Suprapubic skin (tissue), 4 donors: ENCODE results near the gene KRTAP5-11. TPM values are rescaled to one million over a fixed set of nuclear protein-coding genes. Genes with fewer than 3 reads are reported as not detected.

Experiments used
- DNase-seq, 2 donors: peaks; one replicate each; pipeline ENCODE4 v3.0.0-alpha.2; 2019; ENCODE audit warnings: low spot score in 2 of 2
- H3K27ac ChIP-seq: fragments of 200-600 bp; sonication (generic); one replicate; pipeline ENCODE4 v1.5.1; 2019
- H3K27me3 ChIP-seq: fragments of 200-600 bp; sonication (generic); one replicate; pipeline ENCODE4 v1.5.1; 2019
- H3K36me3 ChIP-seq: fragments of 200-600 bp; sonication (generic); one replicate; pipeline ENCODE4 v1.5.1; 2019
- H3K4me1 ChIP-seq: fragments of 200-600 bp; sonication (generic); one replicate; pipeline ENCODE4 v1.5.1; 2019
- H3K4me3 ChIP-seq: fragments of 200-600 bp; sonication (generic); one replicate; pipeline ENCODE4 v1.5.1; 2019; ENCODE audit warnings: mild to moderate bottlenecking
- H3K9me3 ChIP-seq: fragments of 200-600 bp; sonication (generic); one replicate; pipeline ENCODE4 v1.5.1; 2019
- CTCF ChIP-seq, 2 donors: fragments of 200-600 bp in 1 of 2; fragments of 450-650 bp in 1 of 2; sonication (generic) in 1 of 2; IDR thresholded peaks; one replicate each; pipeline ENCODE4 v1.5.1; 2016 to 2019; ENCODE audit warnings: antibody characterized with exemption in 2 of 2, mild to moderate bottlenecking in 1 of 2, moderate library complexity in 1 of 2
- EP300 ChIP-seq: sonication (generic); formaldehyde crosslinking; IDR thresholded peaks from one replicate; pipeline ENCODE4 v1.6.1; 2017; ENCODE audit warnings: antibody characterized with exemption
- POLR2A ChIP-seq, 2 donors: fragments of 450-650 bp; IDR thresholded peaks; one replicate each; pipeline ENCODE4 v1.6.1; 2017; ENCODE audit warnings: antibody characterized with exemption in 2 of 2, mild to moderate bottlenecking in 2 of 2, moderate library complexity in 2 of 2
- POLR2AphosphoS5 ChIP-seq, 3 donors: sonication (generic); formaldehyde crosslinking; IDR thresholded peaks; one replicate each; pipeline ENCODE4 v1.6.1; 2017; ENCODE audit warnings: antibody characterized with exemption in 3 of 3
- WGBS: methylation state at CpG from one replicate; pipeline ENCODE4 v1.1.5; 2018; 5-methylcytosine and 5-hydroxymethylcytosine counted together
- total RNA-seq, 4 donors: library from RNA; depleted of rRNA; stranded (reverse); fragments of >200 nt; gene quantifications; one replicate each; pipeline ENCODE4 v1.1.0, GENCODE V29; 2016

The KRTAP5-11 gene
- total RNA-seq, 4 donors from 2014 or later, result 0.68 to 7.3 (median 1.7) TPM; not detected in 1

- Histone ChIP-seq H3K27ac (no peak overlapping the region), H3K4me3 (no peak overlapping the region), H3K36me3 (no peaks in the 10 kb centered on the region), H3K4me1 (peaks cover 11% of the 10 kb centered on the region), H3K27me3 (peaks cover 21% of the 10 kb centered on the region), H3K9me3 (no peaks in the 10 kb centered on the region)
- WGBS, result 49% methylated on average over 10 of the region's 10 CpGs
- DNase-seq, result no peak
- no peak for TF ChIP-seq EP300
- no peak for TF ChIP-seq POLR2A (IDR thresholded peaks at IDR 0.05)
- no peak for TF ChIP-seq CTCF (IDR thresholded peaks at IDR 0.05)
- no peak for TF ChIP-seq POLR2AphosphoS5 (IDR thresholded peaks at IDR 0.05)
Measured at GRCh38 chr11:71566081-71566620, 16.5 kb downstream of the KRTAP5-11 start.

GRCh38 chr11:71565263-71565662 lies 17.4 kb downstream of the KRTAP5-11 start, which contains the start of gene KRTAP5-10:
Gene KRTAP5-10 (plus strand): TSS chr11:71565563. CDS start chr11:71565588, 25 bp downstream.
- WGBS, result 45% methylated on average over 4 of the region's 5 CpGs
- no peak for DNase-seq
- H3K27me3 ChIP-seq, result peaks cover 21% of the 10 kb centered on the region
- TF ChIP-seq EP300 (no peak), POLR2AphosphoS5 (IDR thresholded peaks at IDR 0.05) (no peak), POLR2A (IDR thresholded peaks at IDR 0.05) (no peak), CTCF (IDR thresholded peaks at IDR 0.05) (no peak)
- no peaks in the 10 kb centered on the region for H3K9me3 ChIP-seq
- H3K4me3 ChIP-seq, result no peak within 1 kb of the TSS
- H3K27ac ChIP-seq, result no peak within 1 kb of the TSS
- peaks cover 11% of the 10 kb centered on the region for H3K4me1 ChIP-seq
- H3K36me3 ChIP-seq, result no peaks in the 10 kb centered on the region

- H3K4me1 ChIP-seq, result peaks cover 11% of the 10 kb centered on the region
- no peak overlapping the region for H3K27ac ChIP-seq
- WGBS, result 80% methylated on average over 4 of the region's 4 CpGs
- TF ChIP-seq POLR2AphosphoS5 (IDR thresholded peaks at IDR 0.05), result no peak
- no peak for TF ChIP-seq POLR2A (IDR thresholded peaks at IDR 0.05)
- no peak for TF ChIP-seq CTCF (IDR thresholded peaks at IDR 0.05)
- TF ChIP-seq EP300, result no peak
- H3K9me3 ChIP-seq, result no peaks in the 10 kb centered on the region
- no peaks in the 10 kb centered on the region for H3K36me3 ChIP-seq
- no peak overlapping the region for H3K4me3 ChIP-seq
- peaks cover 21% of the 10 kb centered on the region for H3K27me3 ChIP-seq
- no peak for DNase-seq
Measured at GRCh38 chr11:71564430-71564829, 18.2 kb downstream of the KRTAP5-11 start.

GRCh38 chr11:71563406-71563805 lies 19.3 kb downstream of the KRTAP5-11 start:
- TF ChIP-seq EP300, result no peak
- TF ChIP-seq POLR2A (IDR thresholded peaks at IDR 0.05), result no peak
- no peak for TF ChIP-seq POLR2AphosphoS5 (IDR thresholded peaks at IDR 0.05)
- no peak for TF ChIP-seq CTCF (IDR thresholded peaks at IDR 0.05)
- WGBS, result 20% methylated on average over 8 of the region's 8 CpGs
- Histone ChIP-seq H3K27me3 (peaks cover 21% of the 10 kb centered on the region), H3K36me3 (no peaks in the 10 kb centered on the region), H3K27ac (no peak overlapping the region), H3K4me3 (no peak overlapping the region), H3K9me3 (no peaks in the 10 kb centered on the region), H3K4me1 (peaks cover 6% of the 10 kb centered on the region)
- DNase-seq, result no peak

- no peak for TF ChIP-seq POLR2A (IDR thresholded peaks at IDR 0.05)
- TF ChIP-seq EP300, result no peak
- TF ChIP-seq CTCF (IDR thresholded peaks at IDR 0.05), result no peak
- TF ChIP-seq POLR2AphosphoS5 (IDR thresholded peaks at IDR 0.05), result no peak
- Histone ChIP-seq H3K4me3 (no peak overlapping the region), H3K36me3 (no peaks in the 10 kb centered on the region), H3K4me1 (peaks cover 6% of the 10 kb centered on the region), H3K9me3 (no peaks in the 10 kb centered on the region), H3K27ac (no peak overlapping the region), H3K27me3 (peaks cover 21% of the 10 kb centered on the region)
- DNase-seq, result no peak
Measured at GRCh38 chr11:71562120-71562519, 20.6 kb downstream of the KRTAP5-11 start.
